NCI-H524 treated with DMSO at 0.1 percent for 48 hours (cell line): ENCODE measurements around the gene PTGER4.
A peak's percentile ranks its signal among the peaks of the same experiment; 100 is the strongest.
"Not testable (repeated sequence)": the region's sequence is repeated elsewhere in the genome, so short reads cannot be mapped to it uniquely, and the experiment has no call there.

Experiments used
- DNase-seq: peaks from one replicate; lab custom pipeline; 2025; lab: John Stamatoyannopoulos, UW

Gene PTGER4

GRCh38 chr5:40689438-40689837 lies 9.7 kb downstream of the PTGER4 start:
- DNase-seq, result no peak

GRCh38 chr5:40690267-40690666 lies 10.6 kb downstream of the PTGER4 start:
- no peak for DNase-seq

- DNase-seq, result no peak
Observed at GRCh38 chr5:40691894-40692293, 12.2 kb downstream of the PTGER4 start.

- no peak for DNase-seq
Observed at GRCh38 chr5:40694433-40694832, 14.7 kb downstream of the PTGER4 start.

- DNase-seq, result no peak
Observed at GRCh38 chr5:40700116-40700782, 20.5 kb downstream of the PTGER4 start.

GRCh38 chr5:40702027-40702426 lies 22.3 kb downstream of the PTGER4 start:
- DNase-seq, result not testable (repeated sequence)

- DNase-seq, result not testable (repeated sequence)
Observed at GRCh38 chr5:40705484-40705883, 25.8 kb downstream of the PTGER4 start.

- DNase-seq, result not testable (repeated sequence)
Observed at GRCh38 chr5:40710575-40710974, 30.9 kb downstream of the PTGER4 start.

- no peak for DNase-seq
Observed at GRCh38 chr5:40714001-40714400, 34.3 kb downstream of the PTGER4 start.

- peak; percentile 5 for DNase-seq
Observed at GRCh38 chr5:40716000-40716399, 36.3 kb downstream of the PTGER4 start.

- DNase-seq, result no peak
Observed at GRCh38 chr5:40716590-40716989, 36.9 kb downstream of the PTGER4 start.

- no peak for DNase-seq
Observed at GRCh38 chr5:40717281-40717680, 37.6 kb downstream of the PTGER4 start.

- no peak for DNase-seq
Observed at GRCh38 chr5:40720069-40720468, 40.4 kb downstream of the PTGER4 start.

GRCh38 chr5:40722497-40722911 lies 42.8 kb downstream of the PTGER4 start:
- not testable (repeated sequence) for DNase-seq

- no peak for DNase-seq
Observed at GRCh38 chr5:40733434-40733833, 53.7 kb downstream of the PTGER4 start.

- no peak for DNase-seq
Observed at GRCh38 chr5:40733879-40734563, 54.3 kb downstream of the PTGER4 start.

GRCh38 chr5:40734986-40735385 lies 55.3 kb downstream of the PTGER4 start:
- no peak for DNase-seq

GRCh38 chr5:40735609-40736008 lies 55.9 kb downstream of the PTGER4 start:
- no peak for DNase-seq

GRCh38 chr5:40736103-40736875 lies 56.6 kb downstream of the PTGER4 start:
- peak; percentile 2 for DNase-seq

- DNase-seq, result no peak
Observed at GRCh38 chr5:40738502-40738901, 58.8 kb downstream of the PTGER4 start.
